Body of pancreas (tissue), 4 donors: ENCODE data around the gene GAD1. TPM values are rescaled to one million over a fixed set of nuclear protein-coding genes. Genes with fewer than 3 reads are reported as not detected.

Experiments
- ATAC-seq: fragments of 150-250 bp; one replicate; pipeline ENCODE4 v1.9.1; 2016
- DNase-seq, 4 donors: peaks; one replicate each; pipeline ENCODE4 v3.0.0-alpha.2; 2019
- H3K27ac ChIP-seq, 4 donors: fragments of 200-600 bp; sonication (generic); 1 replicate in 3 of 4; 2 replicates in 1 of 4; pipeline versions ENCODE4 v1.5.1 to v1.6.1; 2016 to 2019; ENCODE audit warnings: mild to moderate bottlenecking in 1 of 4, mixed read lengths in 1 of 4, moderate library complexity in 1 of 4
- H3K27me3 ChIP-seq, 2 donors: fragments of 200-600 bp; sonication (generic); one replicate each; pipeline ENCODE4 v1.6.0; 2016; ENCODE audit warnings: mild to moderate bottlenecking in 1 of 2
- H3K36me3 ChIP-seq, 2 donors: fragments of 200-600 bp; sonication (generic); replicated peaks in 1 of 2; 2 replicates each; pipeline ENCODE4 v1.5.1; 2016; ENCODE audit warnings: low read depth in 2 of 2; ENCODE audit not compliant: insufficient read depth in 1 of 2
- H3K4me1 ChIP-seq: fragments of 200-600 bp; sonication (generic); one replicate; pipeline ENCODE4 v1.6.0; 2016
- H3K4me3 ChIP-seq, 2 donors: fragments of 200-600 bp; sonication (generic); 1 replicate in 1 of 2; 2 replicates in 1 of 2; pipeline ENCODE4 v1.5.1; 2016 to 2019
- H3K9me3 ChIP-seq, 3 donors: fragments of 200-600 bp; sonication (generic); 1 replicate in 2 of 3; 2 replicates in 1 of 3; pipeline ENCODE4 v1.5.1; 2016
- POLR2A ChIP-seq, 3 donors: fragments of 450-650 bp; IDR thresholded peaks; one replicate each; pipeline ENCODE4 v1.6.1; 2016; ENCODE audit warnings: antibody characterized with exemption in 3 of 3, mild to moderate bottlenecking in 2 of 3
- WGBS, 2 donors: methylation state at CpG; one replicate each; pipeline ENCODE4 v1.1.5; 2017; 5-methylcytosine and 5-hydroxymethylcytosine counted together
- intact Hi-C: fragments of 100-400 bp; cut with DNase I; formaldehyde crosslinking; loops from one replicate; pipeline ENCODE4 v1.15.1; 2023
- total RNA-seq, 2 donors: library from RNA; depleted of rRNA; stranded (reverse); fragments of >200 nt; gene quantifications; one replicate each; pipeline ENCODE4 v1.1.0, GENCODE V29; 2016
- TF ChIP-seq, protein P1 (sequence below), 7 experiments: fragments of 450-650 bp in 4 of 7; fragments of 200-600 bp in 3 of 7; sonication (generic) in 3 of 7; IDR thresholded peaks; one replicate each; pipeline ENCODE4 v1.5.1; 2016 to 2019; ENCODE audit warnings: antibody characterized with exemption in 7 of 7

The GAD1 gene
- total RNA-seq, 2 donors from 2014 or later, result not detected

DNA sequence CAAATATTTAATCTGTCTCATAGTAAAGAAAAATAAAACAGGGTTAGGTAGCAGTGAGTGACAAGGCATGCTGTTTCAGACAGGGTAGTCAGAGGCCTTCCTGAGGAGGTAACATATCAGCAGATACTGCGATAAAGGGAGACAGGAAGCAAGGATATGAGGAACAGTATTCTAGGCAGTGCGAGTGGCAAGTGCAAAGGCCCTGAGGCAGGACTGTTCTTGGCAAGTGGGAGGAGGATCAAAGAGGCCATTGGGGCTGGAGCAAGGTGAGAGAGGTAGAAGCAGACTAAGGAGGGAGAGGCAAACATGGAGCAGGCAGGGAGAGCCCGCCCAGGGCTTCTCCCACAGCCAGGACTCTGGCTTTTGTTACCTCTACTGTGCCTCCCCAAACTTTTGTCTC, 33.6 kb downstream of the GAD1 start:
- Histone ChIP-seq H3K27me3 (no peaks in the 10 kb centered on the region), H3K27ac (no peak overlapping the region), H3K4me1 (no peaks in the 10 kb centered on the region), H3K9me3 (no peaks in the 10 kb centered on the region), H3K4me3 (no peak overlapping the region), H3K36me3 (no peaks in the 10 kb centered on the region)
- WGBS, 2 donors, result 85 to 93% methylated on average over 3 of the region's 3 CpGs
- no peak for TF ChIP-seq POLR2A (IDR thresholded peaks at IDR 0.05)
- TF ChIP-seq, protein P1, sequence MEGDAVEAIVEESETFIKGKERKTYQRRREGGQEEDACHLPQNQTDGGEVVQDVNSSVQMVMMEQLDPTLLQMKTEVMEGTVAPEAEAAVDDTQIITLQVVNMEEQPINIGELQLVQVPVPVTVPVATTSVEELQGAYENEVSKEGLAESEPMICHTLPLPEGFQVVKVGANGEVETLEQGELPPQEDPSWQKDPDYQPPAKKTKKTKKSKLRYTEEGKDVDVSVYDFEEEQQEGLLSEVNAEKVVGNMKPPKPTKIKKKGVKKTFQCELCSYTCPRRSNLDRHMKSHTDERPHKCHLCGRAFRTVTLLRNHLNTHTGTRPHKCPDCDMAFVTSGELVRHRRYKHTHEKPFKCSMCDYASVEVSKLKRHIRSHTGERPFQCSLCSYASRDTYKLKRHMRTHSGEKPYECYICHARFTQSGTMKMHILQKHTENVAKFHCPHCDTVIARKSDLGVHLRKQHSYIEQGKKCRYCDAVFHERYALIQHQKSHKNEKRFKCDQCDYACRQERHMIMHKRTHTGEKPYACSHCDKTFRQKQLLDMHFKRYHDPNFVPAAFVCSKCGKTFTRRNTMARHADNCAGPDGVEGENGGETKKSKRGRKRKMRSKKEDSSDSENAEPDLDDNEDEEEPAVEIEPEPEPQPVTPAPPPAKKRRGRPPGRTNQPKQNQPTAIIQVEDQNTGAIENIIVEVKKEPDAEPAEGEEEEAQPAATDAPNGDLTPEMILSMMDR (IDR thresholded peaks at IDR 0.05), result no peak
- intact Hi-C loops, result no loop called here
- DNase-seq (no peak), ATAC-seq (no peak)

GRCh38 chr2:170851635-170852034, 34.9 kb downstream of the GAD1 start:
- Histone ChIP-seq H3K36me3 (no peaks in the 10 kb centered on the region), H3K4me1 (no peaks in the 10 kb centered on the region), H3K4me3 (no peak overlapping the region), H3K27ac (no peak overlapping the region), H3K9me3 (no peaks in the 10 kb centered on the region), H3K27me3 (no peaks in the 10 kb centered on the region)
- intact Hi-C loops, result no loop called here
- WGBS, 2 donors, result 62 to 75% methylated on average over 1 of the region's 1 CpG
- no peak for TF ChIP-seq POLR2A (IDR thresholded peaks at IDR 0.05)
- TF ChIP-seq, protein P1 (IDR thresholded peaks at IDR 0.05), result no peak
- DNase-seq (no peak), ATAC-seq (no peak)

DNA sequence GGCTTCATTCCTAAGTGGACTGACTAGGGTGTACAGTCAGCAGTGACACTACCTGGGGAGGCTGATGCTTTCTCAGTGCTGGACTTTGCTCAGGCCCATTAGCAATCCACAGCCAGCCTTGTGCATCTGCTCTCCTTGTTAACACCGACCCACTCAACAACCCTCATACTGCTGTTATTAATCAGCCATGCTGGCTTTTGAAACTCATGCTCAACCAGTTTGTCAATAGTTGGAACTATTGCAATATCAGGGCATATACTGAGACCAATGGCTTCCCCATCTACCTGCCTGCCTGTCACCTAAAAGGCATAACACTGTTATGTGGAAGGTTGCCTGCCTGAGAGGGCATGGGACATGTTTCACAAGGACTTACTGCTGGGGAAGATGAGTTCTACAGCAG, 39.4 kb downstream of the GAD1 start:
- Histone ChIP-seq H3K9me3 (no peaks in the 10 kb centered on the region), H3K36me3 (no peaks in the 10 kb centered on the region), H3K4me1 (no peaks in the 10 kb centered on the region), H3K4me3 (no peak overlapping the region), H3K27me3 (no peaks in the 10 kb centered on the region), H3K27ac (no peak overlapping the region)
- WGBS, 2 donors, result 88 to 93% methylated on average over 1 of the region's 1 CpG
- no peak for DNase-seq
- TF ChIP-seq POLR2A (IDR thresholded peaks at IDR 0.05), result no peak
- TF ChIP-seq, protein P1 (IDR thresholded peaks at IDR 0.05), result no peak
- ATAC-seq, result no peak
- intact Hi-C loops, result no loop called here

DNA sequence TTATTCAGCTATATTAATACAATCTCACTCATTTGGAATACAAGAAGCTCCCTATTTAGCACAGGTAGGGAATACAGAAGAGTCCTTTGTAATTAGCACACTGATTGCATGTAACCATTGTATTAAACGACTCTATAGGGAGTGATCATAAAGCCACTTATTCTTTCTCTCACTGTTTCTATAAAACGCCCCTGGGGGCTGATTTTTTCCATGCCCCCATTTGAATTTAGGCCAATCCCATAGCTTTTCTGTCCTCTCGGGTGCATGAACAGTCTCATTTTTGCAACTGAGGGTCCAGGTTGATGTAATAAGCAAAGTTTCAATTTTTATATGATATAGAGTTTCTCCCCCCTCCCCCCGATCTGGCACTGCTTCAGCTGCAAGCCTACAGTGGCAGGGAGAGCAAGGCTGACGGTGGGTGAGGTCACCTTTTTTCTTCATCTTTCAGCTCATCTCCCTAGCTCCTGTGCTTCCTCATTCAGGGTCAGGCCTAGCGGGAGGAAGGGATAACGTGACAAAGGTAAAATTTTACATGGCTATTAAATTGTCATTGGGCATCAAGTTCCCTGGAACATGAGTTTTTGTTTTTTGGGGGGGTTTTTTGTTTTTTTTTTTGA, 45.7 kb downstream of the GAD1 start:
- Histone ChIP-seq H3K4me1 (no peaks in the 10 kb centered on the region), H3K27ac (no peak overlapping the region), H3K36me3 (no peaks in the 10 kb centered on the region), H3K27me3 (no peaks in the 10 kb centered on the region), H3K9me3 (no peaks in the 10 kb centered on the region), H3K4me3 (no peak overlapping the region)
- no peak for TF ChIP-seq POLR2A (IDR thresholded peaks at IDR 0.05)
- TF ChIP-seq, protein P1 (IDR thresholded peaks at IDR 0.05), result no peak
- DNase-seq (no peak), ATAC-seq (no peak)
- intact Hi-C loops, result no loop called here
- 71 to 80% methylated on average over 7 of the region's 7 CpGs for WGBS, 2 donors

DNA sequence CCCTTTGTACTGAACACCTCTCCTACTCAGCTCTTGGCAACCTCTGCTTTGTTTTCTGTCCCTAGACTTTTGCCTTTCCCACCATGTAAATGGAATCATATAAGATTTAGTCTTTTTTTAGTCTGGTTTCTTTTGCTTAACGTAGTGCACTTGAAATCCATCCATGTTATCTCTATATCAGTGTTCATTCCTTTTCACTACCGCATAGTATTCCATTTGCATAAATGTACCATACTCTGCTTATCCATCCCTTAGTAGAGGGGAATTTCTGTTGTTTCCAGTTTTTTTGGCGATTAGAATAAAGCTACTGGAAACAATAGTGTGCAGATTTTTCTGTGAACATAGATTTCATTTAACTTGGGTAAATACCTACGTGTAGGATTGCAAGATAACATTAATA, 46.4 kb downstream of the GAD1 start:
- Histone ChIP-seq H3K9me3 (no peaks in the 10 kb centered on the region), H3K27me3 (no peaks in the 10 kb centered on the region), H3K4me1 (no peaks in the 10 kb centered on the region), H3K36me3 (no peaks in the 10 kb centered on the region), H3K4me3 (no peak overlapping the region), H3K27ac (no peak overlapping the region)
- intact Hi-C loops, result no loop called here
- no peak for TF ChIP-seq POLR2A (IDR thresholded peaks at IDR 0.05)
- TF ChIP-seq, protein P1 (IDR thresholded peaks at IDR 0.05), result no peak
- WGBS, 2 donors, result 78 to 84% methylated on average over 4 of the region's 4 CpGs
- ATAC-seq, result no peak
- no peak for DNase-seq
